ENCODE data around the gene FNDC10. TPM values are rescaled to one million over a fixed set of nuclear protein-coding genes. Genes with fewer than 3 reads are reported as not detected.

FNDC10 gene
- total RNA-seq, 2 donors from 2014 or later = 0.54 to 2.7 TPM

GRCh38 chr1:1556505-1556904, 43.4 kb downstream of the FNDC10 start:
- Histone ChIP-seq H3K27ac (no peak overlapping the region), H3K4me3 (no peak overlapping the region), H3K27me3 (replicated peaks; ENCODE audit: insufficient read depth) (no peaks in the 10 kb centered on the region), H3K36me3 (peaks cover 13% of the 10 kb centered on the region), H3K4me1 (ENCODE audit: control insufficient read depth in 1 of 2, low read depth in 2 of 2) (no peaks in the 10 kb centered on the region), H3K9me3 (no peaks in the 10 kb centered on the region)
- ATAC-seq (ENCODE audit: insufficient number of reproducible peaks, low FRiP score, low read depth) (no peak), DNase-seq (ENCODE audit: low spot score) (no peak)
- TF ChIP-seq CTCF (IDR thresholded peaks at IDR 0.05) = no peak

GRCh38 chr1:1554926-1555915, 44.7 kb downstream of the FNDC10 start:
- ATAC-seq (ENCODE audit: insufficient number of reproducible peaks, low FRiP score, low read depth) (no peak), DNase-seq (ENCODE audit: low spot score) (no peak)
- no peak for TF ChIP-seq CTCF (IDR thresholded peaks at IDR 0.05)
- H3K9me3 ChIP-seq = no peaks in the 10 kb centered on the region
- no peak overlapping the region for H3K27ac ChIP-seq
- no peaks in the 10 kb centered on the region for H3K4me1 ChIP-seq (ENCODE audit: control insufficient read depth in 1 of 2, low read depth in 2 of 2)
- peaks cover 4% of the 10 kb centered on the region for H3K36me3 ChIP-seq
- H3K4me3 ChIP-seq = no peak overlapping the region
- H3K27me3 ChIP-seq (replicated peaks; ENCODE audit: insufficient read depth) = no peaks in the 10 kb centered on the region

- no peak for DNase-seq (ENCODE audit: low spot score)
- Histone ChIP-seq H3K4me3 (no peak overlapping the region), H3K36me3 (no peaks in the 10 kb centered on the region), H3K9me3 (no peaks in the 10 kb centered on the region), H3K4me1 (ENCODE audit: control insufficient read depth in 1 of 2, low read depth in 2 of 2) (no peaks in the 10 kb centered on the region), H3K27ac (no peak overlapping the region), H3K27me3 (replicated peaks; ENCODE audit: insufficient read depth) (no peaks in the 10 kb centered on the region)
- TF ChIP-seq CTCF (IDR thresholded peaks at IDR 0.05) = no peak
- ATAC-seq (ENCODE audit: insufficient number of reproducible peaks, low FRiP score, low read depth) = no peak
Observed at GRCh38 chr1:1554550-1554925, 45.4 kb downstream of the FNDC10 start.

GRCh38 chr1:1553821-1554494, 46.0 kb downstream of the FNDC10 start:
- Histone ChIP-seq H3K36me3 (no peaks in the 10 kb centered on the region), H3K4me1 (ENCODE audit: control insufficient read depth in 1 of 2, low read depth in 2 of 2) (no peaks in the 10 kb centered on the region), H3K27me3 (replicated peaks; ENCODE audit: insufficient read depth) (no peaks in the 10 kb centered on the region), H3K9me3 (no peaks in the 10 kb centered on the region), H3K27ac (no peak overlapping the region), H3K4me3 (no peak overlapping the region)
- DNase-seq (ENCODE audit: low spot score) = no peak
- no peak for TF ChIP-seq CTCF (IDR thresholded peaks at IDR 0.05)
- no peak for ATAC-seq (ENCODE audit: insufficient number of reproducible peaks, low FRiP score, low read depth)

GRCh38 chr1:1552263-1552639, 47.7 kb downstream of the FNDC10 start:
- Histone ChIP-seq H3K27ac (no peak overlapping the region), H3K27me3 (replicated peaks; ENCODE audit: insufficient read depth) (no peaks in the 10 kb centered on the region), H3K4me3 (no peak overlapping the region), H3K4me1 (ENCODE audit: control insufficient read depth in 1 of 2, low read depth in 2 of 2) (no peaks in the 10 kb centered on the region), H3K9me3 (no peaks in the 10 kb centered on the region), H3K36me3 (peaks cover 2% of the 10 kb centered on the region)
- DNase-seq (ENCODE audit: low spot score) (no peak), ATAC-seq (ENCODE audit: insufficient number of reproducible peaks, low FRiP score, low read depth) (no peak)
- no peak for TF ChIP-seq CTCF (IDR thresholded peaks at IDR 0.05)
